Stimulated activated CD4-positive, alpha-beta T cell treated with anti-CD3 and anti-CD28 coated beads, Interleukin-1b, Interleukin-23, amount 100 ng/mL, for 24 hours (primary cell): Measurements from ENCODE around the gene PARP15.
"Not testable (repeated sequence)": the region's sequence is repeated elsewhere in the genome, so short reads cannot be mapped to it uniquely, and the experiment has no call there.

Experiments
- DNase-seq, 4 experiments: peaks; one replicate each; pipeline ENCODE4 v3.0.0-alpha.2; 2020; ENCODE audit warnings: low read depth in 4 of 4, low spot score in 1 of 4

Gene PARP15

DNA sequence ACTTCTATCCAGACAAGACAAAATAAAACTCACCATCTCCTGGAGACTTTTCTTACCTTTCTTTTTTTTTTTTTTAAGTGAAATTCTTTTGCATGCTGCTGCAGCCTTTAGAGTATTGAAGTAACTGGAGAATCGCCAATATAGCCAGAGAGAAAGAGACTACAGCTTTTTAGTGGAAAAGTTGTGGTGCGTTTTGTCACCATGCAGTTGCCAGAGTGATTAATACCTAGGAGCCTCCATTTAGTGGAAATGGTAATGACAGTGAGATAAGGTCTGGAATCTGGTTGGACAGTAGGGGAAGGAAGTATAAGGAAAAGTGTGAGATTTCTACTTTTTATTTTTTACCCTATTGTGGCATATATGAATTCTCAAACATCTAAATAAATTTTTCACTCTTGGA, 85.1 kb downstream of the PARP15 start:
- DNase-seq, result no peak

- DNase-seq, result no peak
Measured at GRCh38 chr3:122665226-122665786, 87.9 kb downstream of the PARP15 start.

- no peak for DNase-seq
Measured at GRCh38 chr3:122665881-122666280, 88.4 kb downstream of the PARP15 start.

- DNase-seq, result no peak
Measured at GRCh38 chr3:122668930-122669730, 91.7 kb downstream of the PARP15 start.

DNA sequence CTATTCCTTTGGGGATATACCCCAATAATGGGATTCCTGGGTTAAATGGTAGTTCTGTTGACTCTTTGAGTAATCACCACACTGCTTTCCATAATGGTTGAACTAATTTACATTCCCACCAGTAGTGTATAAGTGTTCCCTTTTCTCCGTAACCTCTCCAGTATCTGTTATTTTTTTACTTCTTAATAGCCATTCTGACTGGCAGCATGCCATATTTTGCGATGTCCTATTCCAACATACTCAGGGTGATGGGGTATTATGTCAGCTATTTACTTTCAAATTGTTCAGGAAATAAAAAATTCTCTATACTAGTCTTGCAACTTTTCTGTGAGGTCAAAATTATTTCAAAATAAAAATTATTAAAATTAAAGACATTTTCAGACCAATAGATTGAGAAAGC, 94.1 kb downstream of the PARP15 start:
- no peak for DNase-seq

DNA sequence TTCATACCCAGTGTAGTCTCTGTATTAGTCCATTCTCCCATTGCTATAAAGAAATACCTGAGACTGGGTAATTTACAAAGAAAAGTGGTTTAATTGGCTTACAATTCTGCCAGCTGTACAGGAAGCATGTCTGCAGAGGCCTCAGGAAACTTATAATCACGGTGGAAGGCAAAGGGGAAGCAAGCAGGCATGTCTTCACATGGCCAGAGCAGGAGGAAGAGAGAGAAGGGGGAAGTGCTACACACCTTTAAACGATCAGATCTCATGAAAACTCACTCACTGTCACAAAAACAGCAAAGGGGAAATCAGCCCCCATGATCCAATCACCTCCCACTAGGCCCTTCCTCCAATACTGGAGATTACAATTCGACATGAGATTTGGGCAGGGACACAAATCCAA, 96.9 kb downstream of the PARP15 start:
- DNase-seq, result no peak

DNA sequence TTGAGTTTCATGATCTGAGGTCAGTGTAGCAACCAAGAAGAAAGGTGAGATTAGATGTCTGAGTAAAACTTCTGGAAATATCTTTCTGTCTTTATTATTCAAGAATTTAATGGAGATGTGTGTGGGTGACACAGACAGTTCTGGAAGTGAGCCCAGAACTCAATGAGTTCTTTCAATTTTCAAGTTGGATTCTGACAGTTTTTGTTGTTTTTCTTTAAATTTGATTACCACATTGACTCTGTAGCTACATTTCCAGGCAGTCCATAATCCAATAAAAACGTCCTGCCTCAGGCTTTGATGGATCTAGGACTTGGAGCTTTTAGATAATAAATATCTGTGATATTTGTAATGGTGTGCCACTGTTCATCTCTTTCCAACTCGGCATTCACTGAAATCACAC, 99.3 kb downstream of the PARP15 start:
- no peak for DNase-seq

GRCh38 chr3:122677216-122677615, 99.8 kb downstream of the PARP15 start:
- no peak for DNase-seq

DNA sequence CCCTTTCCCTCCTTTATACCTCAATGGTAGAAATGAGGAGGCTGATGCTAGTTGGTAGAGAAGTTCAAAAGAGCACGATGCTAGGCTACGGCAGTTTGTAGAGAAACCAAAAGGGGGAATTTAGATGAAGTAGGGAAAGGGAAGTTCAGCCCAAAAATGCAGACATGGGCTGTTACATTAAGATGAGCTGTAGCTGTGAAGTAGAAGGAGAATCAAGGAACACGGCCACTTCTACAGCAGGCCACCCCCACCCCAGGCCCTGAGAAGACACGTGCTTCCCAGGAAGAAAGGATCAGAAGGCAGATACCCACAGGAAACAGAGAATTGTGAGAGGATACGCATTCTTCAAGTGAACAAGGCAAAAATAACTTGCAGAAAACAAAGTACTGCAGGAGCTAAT, 101.1 kb downstream of the PARP15 start:
- no peak for DNase-seq

GRCh38 chr3:122679085-122679881, 101.8 kb downstream of the PARP15 start:
- peak; percentile 49 to 67 (median 66) for DNase-seq

DNA sequence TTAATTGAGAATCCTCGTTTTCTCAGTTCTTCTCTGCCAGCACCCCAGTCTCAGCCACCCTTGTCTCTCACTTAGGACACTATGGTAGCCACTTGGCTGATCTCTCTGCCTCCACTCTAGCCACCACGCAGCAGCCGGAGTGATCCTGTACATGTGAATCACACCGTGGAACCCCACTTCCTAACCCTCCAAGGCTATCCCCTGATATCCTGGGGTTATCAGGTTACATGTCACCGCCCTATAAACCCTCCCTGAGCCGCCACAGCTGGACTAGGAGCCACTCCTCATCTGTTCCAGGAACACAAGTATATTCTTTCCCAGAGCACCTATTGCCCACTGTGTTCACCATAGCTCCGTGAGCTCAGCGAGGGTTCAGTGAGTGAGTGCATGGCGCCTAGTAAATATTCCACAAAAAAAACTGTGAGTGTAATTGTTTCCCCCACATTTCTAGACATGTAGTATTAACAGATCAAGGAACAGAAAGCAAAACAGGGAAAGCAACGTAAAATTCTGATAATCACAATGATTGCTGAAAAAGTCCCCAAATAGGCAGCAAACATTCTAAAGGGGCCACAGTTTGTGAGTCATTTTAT, 102.5 kb downstream of the PARP15 start:
- DNase-seq, result no peak

DNA sequence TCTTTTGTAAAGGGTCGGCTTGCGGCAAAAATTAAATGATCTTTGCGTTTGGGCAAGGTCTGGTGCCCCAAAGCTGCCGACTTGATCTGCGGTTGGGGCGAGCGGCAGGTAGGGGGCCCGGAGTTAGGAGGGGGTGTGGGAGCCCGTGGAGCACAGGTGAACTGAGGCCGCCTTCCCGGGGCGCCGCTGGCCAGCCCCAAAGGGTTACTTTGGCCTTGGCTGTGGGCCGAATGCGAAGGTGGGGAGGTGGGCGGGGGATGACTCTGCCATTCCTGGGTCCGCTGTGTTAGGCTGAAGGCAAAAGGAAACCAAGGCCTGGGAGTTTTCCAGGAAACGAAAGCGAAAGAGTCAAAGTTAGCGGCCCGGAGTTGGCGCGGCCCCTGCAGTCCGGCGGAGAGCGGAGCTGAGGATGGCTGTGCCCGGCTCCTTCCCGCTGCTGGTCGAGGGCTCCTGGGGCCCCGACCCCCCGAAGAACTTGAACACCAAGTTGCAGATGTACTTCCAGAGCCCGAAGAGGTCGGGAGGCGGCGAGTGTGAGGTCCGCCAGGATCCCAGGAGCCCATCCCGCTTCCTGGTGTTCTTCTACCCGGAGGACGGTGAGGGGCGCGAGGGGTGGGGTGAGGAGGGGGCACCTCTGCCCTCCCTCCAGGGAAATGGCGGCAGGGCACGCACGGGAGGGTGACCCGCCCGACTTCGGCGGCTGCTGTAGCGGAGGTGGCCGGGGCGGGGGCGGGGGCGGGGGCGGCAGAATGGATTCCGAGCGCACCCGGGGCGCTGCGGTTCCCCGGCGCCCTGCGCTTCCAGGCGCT, 103.2 kb downstream of the PARP15 start, which contains the start of gene PARP14:
TSS of gene PARP14 (plus strand) at position 365 of the 809 bp plus-strand sequence. CDS start at position 410, 45 bp downstream.
- peak in 2 of 4 experiments; percentile 33 to 45 for DNase-seq

GRCh38 chr3:122681284-122681973, 104.0 kb downstream of the PARP15 start:
- DNase-seq, result no peak

DNA sequence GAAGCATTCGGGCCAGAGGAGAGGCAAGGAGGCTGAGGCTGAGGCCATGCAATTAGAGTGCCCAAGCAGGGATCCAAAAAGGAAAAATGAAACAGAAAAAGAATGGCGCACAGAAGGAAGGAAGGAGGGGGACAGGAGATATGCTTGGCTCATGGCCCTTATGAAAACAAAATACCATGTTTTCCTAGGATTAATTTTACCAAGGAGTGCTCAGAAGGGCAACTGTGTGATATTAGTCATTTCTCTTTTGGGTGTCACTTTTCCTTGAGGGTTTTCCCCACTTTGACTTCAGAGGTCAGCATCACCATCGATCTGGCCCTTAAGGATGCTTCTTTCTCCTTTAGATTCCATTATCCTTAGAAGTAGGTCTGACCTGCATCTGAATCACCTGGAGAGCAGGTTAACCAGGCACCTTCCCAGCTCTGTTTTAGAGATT, 104.5 kb downstream of the PARP15 start:
- DNase-seq, result no peak

GRCh38 chr3:122682778-122683411, 105.4 kb downstream of the PARP15 start:
- not testable (repeated sequence) for DNase-seq

DNA sequence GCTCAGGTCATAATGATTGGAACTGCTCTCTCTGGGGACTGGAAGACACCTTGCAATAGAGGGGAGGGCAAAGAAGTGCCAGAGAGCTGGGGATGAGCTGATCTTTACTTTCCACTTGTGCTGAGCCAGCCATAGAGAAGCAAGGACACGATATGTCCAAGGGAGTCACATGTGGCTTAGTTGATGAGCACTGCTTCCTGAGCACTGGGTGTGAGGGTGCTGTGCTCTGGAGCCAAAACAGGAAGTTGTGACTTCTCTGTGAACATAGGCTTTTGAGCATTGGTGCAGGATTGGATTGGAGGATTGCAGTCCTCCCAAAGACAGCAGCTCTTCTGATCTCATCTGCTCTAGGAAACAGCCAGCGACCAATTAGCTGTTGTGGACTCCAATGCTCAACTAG, 109.8 kb downstream of the PARP15 start:
- DNase-seq, result no peak
